CD4-positive, alpha-beta T cell treated with Interleukin-1 beta for 1 hour (primary cell): Measurements from ENCODE around the gene CYP2J2.
"Not testable (repeated sequence)": the region's sequence is repeated elsewhere in the genome, so short reads cannot be mapped to it uniquely, and the experiment has no call there.

Experiments used
- DNase-seq, 2 donors: peaks; one replicate each; pipeline ENCODE4 v3.0.0-alpha.2; 2020 to 2022

Gene CYP2J2

DNA sequence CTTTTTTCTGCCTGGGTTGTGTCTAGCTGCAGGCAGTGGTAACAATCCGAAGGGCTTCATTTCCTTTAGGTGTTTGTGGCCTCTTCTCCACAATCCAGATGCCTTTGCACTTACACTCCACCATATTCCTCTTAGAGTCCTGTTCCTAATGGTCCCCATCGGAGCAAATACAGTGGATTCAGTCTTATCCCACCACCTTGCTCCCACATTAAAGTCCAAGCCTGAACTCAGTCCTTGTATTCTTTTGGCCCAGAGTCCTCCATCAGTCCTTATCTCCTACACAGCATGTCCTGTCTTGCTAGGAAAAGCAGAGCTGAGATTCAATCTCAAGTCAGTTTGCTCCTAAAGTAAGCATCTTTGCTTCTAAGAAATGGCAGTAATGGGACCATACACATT is 8.8 kb downstream of the CYP2J2 start:
- DNase-seq: no peak

GRCh38 chr1:59917026-59917784 is 9.4 kb downstream of the CYP2J2 start:
- DNase-seq: no peak

- no peak for DNase-seq
Measured at GRCh38 chr1:59915516-59915915, 11.1 kb downstream of the CYP2J2 start.

- DNase-seq: not testable (repeated sequence)
Measured at GRCh38 chr1:59914791-59915286, 11.7 kb downstream of the CYP2J2 start.

GRCh38 chr1:59908682-59909081 is 17.9 kb downstream of the CYP2J2 start:
- no peak for DNase-seq

- no peak for DNase-seq
Measured at GRCh38 chr1:59908084-59908483, 18.5 kb downstream of the CYP2J2 start.

GRCh38 chr1:59906931-59907330 is 19.6 kb downstream of the CYP2J2 start:
- DNase-seq: no peak

DNA sequence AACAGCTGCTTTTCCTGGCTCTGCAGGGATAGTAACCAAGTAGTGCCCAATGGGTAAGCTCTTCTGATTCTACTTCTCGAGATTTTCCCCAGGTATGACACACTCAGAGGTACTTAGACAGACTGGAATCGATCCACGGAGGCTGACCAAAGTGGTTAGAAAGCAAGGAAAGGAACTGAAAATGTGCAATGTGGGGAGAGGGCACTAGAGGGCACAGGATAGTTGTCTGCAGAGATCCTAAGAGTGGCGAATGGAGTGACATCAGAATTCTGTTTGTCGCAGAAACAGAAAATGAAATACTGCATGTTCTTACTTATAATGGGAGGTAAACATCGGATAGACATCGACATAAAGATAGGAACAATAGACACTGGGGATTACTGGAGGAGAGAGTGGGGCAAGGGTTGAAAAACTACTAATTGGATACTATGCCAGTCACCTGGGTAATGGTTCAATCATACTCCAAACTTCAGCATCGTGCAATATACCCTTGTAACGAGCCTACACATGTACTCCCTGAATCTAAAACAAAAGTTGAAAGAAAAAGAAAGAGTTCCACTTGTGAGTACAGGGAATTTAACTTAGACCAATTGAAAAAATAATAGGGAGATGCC is 23.3 kb downstream of the CYP2J2 start:
- DNase-seq: peak in 1 of 2 donors; percentile 3

- no peak for DNase-seq
Measured at GRCh38 chr1:59901770-59902388, 24.7 kb downstream of the CYP2J2 start.

DNA sequence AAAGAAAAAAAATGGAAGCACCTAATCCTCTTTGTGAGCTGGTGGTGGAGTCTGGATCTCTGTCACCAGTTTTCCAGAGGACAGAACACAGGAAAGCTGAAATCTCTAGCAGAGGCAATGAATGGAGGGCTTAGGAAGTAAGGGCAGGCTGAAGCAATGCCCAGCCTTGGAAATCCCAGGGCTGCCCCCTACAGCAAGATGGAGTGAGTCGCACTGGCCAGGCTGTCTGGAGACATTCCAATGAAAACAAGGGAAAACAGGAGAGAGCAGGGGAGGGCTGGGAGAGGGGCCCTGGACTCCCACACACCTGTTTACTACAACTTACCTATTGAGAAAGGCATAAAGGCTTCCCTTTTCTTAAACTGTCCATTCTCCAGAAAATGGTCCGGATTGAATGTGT is 25.9 kb downstream of the CYP2J2 start:
- DNase-seq: no peak

GRCh38 chr1:59898927-59899326 is 27.6 kb downstream of the CYP2J2 start:
- no peak for DNase-seq

DNA sequence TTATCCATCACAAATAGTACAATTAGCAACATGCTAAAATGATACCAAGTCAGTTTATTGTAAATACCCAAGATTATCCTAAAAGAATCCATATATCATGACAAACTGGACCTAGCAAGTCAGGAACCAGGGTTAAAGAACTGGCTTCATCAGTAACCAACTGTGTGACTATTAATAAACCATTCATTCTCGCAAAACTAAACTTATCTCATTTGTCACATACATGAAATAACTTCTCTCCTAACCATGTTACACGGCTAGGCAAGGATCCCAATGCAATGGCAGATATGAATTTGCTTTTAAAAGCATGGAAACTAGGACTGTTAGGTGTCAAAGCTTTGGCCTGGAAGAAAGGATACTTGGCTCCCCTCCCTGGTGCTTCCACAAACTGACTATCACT is 29.4 kb downstream of the CYP2J2 start:
- no peak for DNase-seq

GRCh38 chr1:59892841-59893811 is 33.4 kb downstream of the CYP2J2 start:
- no peak for DNase-seq

DNA sequence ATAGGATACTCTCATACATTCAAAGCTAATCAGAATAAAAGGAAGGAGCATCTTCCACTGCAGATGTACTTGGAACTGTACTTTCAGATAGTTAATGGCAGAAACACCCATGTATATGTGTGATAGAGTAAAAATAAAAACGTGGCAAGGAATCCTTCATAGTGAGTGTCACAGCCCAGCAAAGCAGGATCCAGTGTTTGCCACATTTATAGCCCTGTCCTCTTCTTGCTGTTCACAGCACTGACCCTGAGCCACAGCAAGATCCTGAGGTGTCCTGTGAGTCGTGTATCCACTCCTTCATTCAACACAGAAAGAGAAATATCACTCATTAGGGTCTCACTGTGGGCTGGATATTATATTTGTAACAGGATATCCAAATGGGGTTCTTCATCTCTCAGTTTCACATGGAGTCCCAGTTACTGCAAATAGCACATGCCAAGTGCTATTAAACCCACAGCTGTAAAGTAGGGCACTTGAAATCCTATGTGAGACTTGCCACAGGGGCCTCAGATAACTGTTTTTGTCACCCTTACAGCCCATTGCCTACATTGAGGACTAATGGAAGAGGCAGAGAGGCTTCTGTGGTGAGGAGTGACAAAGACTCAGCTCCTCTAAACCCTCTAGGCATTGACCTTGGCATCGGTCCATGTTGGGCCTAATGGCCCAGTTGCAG is 41.3 kb downstream of the CYP2J2 start:
- DNase-seq: no peak

GRCh38 chr1:59880735-59881134 is 45.8 kb downstream of the CYP2J2 start:
- no peak for DNase-seq

DNA sequence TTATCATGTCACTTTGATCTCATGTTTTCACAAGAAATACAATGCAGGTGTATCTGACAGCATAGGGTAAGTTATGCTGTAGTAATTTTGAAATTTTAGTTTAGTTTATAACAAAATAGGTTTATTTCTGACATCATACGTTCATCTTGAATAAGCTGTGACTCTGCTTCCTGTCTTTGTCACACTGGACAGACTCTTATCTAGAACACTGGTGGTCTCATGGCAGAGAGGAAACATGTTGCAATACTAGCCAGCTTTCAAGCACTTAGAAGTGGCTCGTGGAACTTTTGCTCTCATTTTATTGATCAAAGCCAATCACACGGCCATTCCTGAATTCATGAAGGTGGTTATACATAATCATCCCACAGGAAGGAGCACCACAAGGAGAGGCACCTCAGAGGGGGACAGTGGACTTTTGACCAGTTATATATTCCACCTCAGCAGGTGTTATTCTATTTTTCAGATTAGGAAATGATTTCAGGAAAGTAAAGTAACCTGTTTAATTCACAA is 46.5 kb downstream of the CYP2J2 start:
- no peak for DNase-seq

GRCh38 chr1:59879574-59879973 is 47.0 kb downstream of the CYP2J2 start:
- DNase-seq: peak; percentile 20 to 25

GRCh38 chr1:59878370-59878769 is 48.2 kb downstream of the CYP2J2 start:
- DNase-seq: no peak

- no peak for DNase-seq
Measured at GRCh38 chr1:59877108-59877682, 49.4 kb downstream of the CYP2J2 start.

DNA sequence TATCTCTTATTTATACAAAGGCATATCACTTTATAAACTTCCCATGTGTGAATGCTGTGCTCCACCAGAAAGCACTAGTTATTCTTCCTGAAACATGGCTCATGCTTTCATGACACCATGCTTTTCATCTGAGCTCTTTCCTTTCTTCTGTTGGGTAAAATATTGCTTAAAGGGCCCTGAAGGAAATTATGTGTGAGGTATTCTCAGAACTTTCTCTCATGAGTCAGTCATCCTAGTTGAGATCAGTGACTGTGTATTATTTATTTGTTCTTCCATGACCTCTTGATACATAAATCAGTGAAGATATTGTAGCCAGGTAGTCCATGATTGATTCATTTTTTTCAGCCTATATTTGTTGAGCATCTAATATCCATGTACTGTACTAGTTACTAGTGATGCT is 54.8 kb downstream of the CYP2J2 start:
- no peak for DNase-seq

DNA sequence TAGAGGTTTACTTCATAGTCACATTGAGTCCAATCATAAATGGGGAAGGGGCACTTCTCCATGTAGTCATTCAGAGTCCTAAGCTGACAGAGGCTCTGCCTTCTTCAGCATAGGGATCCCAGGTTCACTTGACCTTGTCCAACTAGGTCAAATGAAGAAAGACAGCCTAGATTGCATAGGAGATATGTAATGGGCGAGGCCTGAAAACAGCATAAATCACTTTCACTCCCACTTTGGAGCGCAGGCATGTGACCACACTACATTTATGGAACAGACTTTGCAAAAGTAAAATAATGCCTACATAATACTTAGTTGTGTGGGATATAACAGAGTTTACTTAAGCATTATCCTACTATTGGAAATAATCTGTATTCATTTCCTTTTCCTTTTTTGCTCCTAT is 60.1 kb downstream of the CYP2J2 start:
- DNase-seq: no peak
